H1 (cell line): ENCODE results near the gene ACKR2. TPM values are rescaled to one million over a fixed set of nuclear protein-coding genes. Genes with fewer than 3 reads are reported as not detected.

ENCODE experiments used
- CTCF ChIA-PET: fragments of 300-600 bp; sonication (Branson Sonifier 250); formaldehyde crosslinking; loops from one replicate; lab custom pipeline; 2021; ENCODE audit not compliant: partially characterized antibody; lab: Charles Lee
- POLR2A ChIA-PET: fragments of 300-600 bp; sonication (Branson Sonifier 250); formaldehyde crosslinking; loops from one replicate; lab custom pipeline; 2021; ENCODE audit warnings: inconsistent platforms; ENCODE audit not compliant: partially characterized antibody; lab: Charles Lee
- DNase-seq, 2 experiments: peaks; one replicate each; pipeline versions ENCODE4 v3.0.0 to v3.0.0-alpha.2; 2010 to 2022; ENCODE audit warnings: low spot score in 2 of 2, low read depth in 1 of 2, mixed read lengths in 1 of 2
- FAIRE-seq: peaks from 2 replicates; lab custom pipeline; 2011; peaks lifted over from hg19 to GRCh38; lab: Jason Lieb, UNC
- H2AFZ ChIP-seq: 2 replicates; pipeline ENCODE4 v1.8.1; 2012; ENCODE audit warnings: low read length, inconsistent platforms
- H2AK5ac ChIP-seq: 2 replicates; pipeline ENCODE4 v1.6.1; 2013; ENCODE audit warnings: low read depth, low read length
- H2BK120ac ChIP-seq: replicated peaks from 2 replicates; pipeline ENCODE3; 2013; ENCODE audit warnings: low read depth, low read length, inconsistent platforms
- H2BK12ac ChIP-seq: 2 replicates; pipeline ENCODE4 v1.6.1; 2013; ENCODE audit warnings: low read depth, low read length
- H2BK15ac ChIP-seq: 2 replicates; pipeline ENCODE4 v1.6.1; 2013; ENCODE audit warnings: low read length
- H2BK20ac ChIP-seq: 2 replicates; pipeline ENCODE4 v1.6.1; 2013; ENCODE audit warnings: low read length
- H2BK5ac ChIP-seq: 2 replicates; pipeline ENCODE4 v1.6.1; 2013; ENCODE audit warnings: low read depth, low read length
- H3K14ac ChIP-seq: 2 replicates; pipeline ENCODE4 v1.6.1; 2013; ENCODE audit warnings: inconsistent platforms; ENCODE audit not compliant: insufficient read length
- H3K18ac ChIP-seq: 2 replicates; pipeline ENCODE4 v1.6.1; 2013; ENCODE audit warnings: low read length; ENCODE audit errors: extremely low read depth
- H3K23ac ChIP-seq: 2 replicates; pipeline ENCODE4 v1.6.1; 2013; ENCODE audit warnings: inconsistent platforms; ENCODE audit not compliant: insufficient read length
- H3K23me2 ChIP-seq: 2 replicates; pipeline ENCODE4 v1.6.1; 2013; ENCODE audit warnings: low read depth, low read length
- H3K27ac ChIP-seq: 2 replicates; pipeline ENCODE4 v1.6.1; 2011; ENCODE audit warnings: low read depth, low read length, inconsistent platforms
- H3K27me3 ChIP-seq, 4 experiments: replicated peaks in 1 of 4; 1 replicate in 1 of 4; 2 replicates in 3 of 4; pipeline versions ENCODE4 v1.6.1 to v1.8.1; 2011 to 2013; ENCODE audit warnings: low read length in 3 of 4, mild to moderate bottlenecking in 3 of 4, inconsistent platforms in 2 of 4, mixed read lengths in 2 of 4, moderate library complexity in 1 of 4; ENCODE audit not compliant: control insufficient read depth in 3 of 4, insufficient read depth in 3 of 4; ENCODE audit errors: extremely low read depth in 1 of 4
- H3K36me3 ChIP-seq, 4 experiments: 2 replicates each; pipeline versions ENCODE4 v1.6.1 to v1.8.1; 2011 to 2013; ENCODE audit warnings: mild to moderate bottlenecking in 4 of 4, low read length in 3 of 4, moderate library complexity in 2 of 4, control low read depth in 1 of 4, inconsistent platforms in 1 of 4; ENCODE audit not compliant: insufficient read depth in 4 of 4, control insufficient read depth in 2 of 4
- H3K4ac ChIP-seq: replicated peaks from 2 replicates; pipeline ENCODE3; 2013; ENCODE audit warnings: low read length, low read depth, mixed read lengths, inconsistent platforms; ENCODE audit not compliant: insufficient read length
- H3K4me1 ChIP-seq, 4 experiments: replicated peaks in 1 of 4; 1 replicate in 1 of 4; 2 replicates in 3 of 4; pipeline versions ENCODE4 v1.6.1 to v1.8.1; 2011 to 2013; ENCODE audit warnings: low read length in 3 of 4, inconsistent platforms in 2 of 4, mixed read lengths in 1 of 4; ENCODE audit not compliant: insufficient read depth in 4 of 4, control insufficient read depth in 3 of 4
- H3K4me2 ChIP-seq, 2 experiments: 2 replicates each; pipeline versions ENCODE4 v1.6.1 to v1.8.1; 2011 to 2013; ENCODE audit warnings: low read depth in 2 of 2, low read length in 2 of 2, control low read depth in 1 of 2, inconsistent platforms in 1 of 2, mild to moderate bottlenecking in 1 of 2; ENCODE audit not compliant: insufficient read depth in 1 of 2
- H3K4me3 ChIP-seq, 4 experiments: fragments of 200-600, 300-600 bp in 1 of 4; sonication (generic), shearing (Covaris generic), sonication (Bioruptor Twin) in 1 of 4; 2 replicates each; pipeline versions ENCODE4 v1.5.1 to v1.8.1; 2011 to 2016; ENCODE audit warnings: low read length in 4 of 4, low read depth in 3 of 4, control low read depth in 2 of 4, inconsistent platforms in 2 of 4, mild to moderate bottlenecking in 2 of 4, mixed read lengths in 1 of 4, moderate library complexity in 1 of 4; ENCODE audit not compliant: insufficient read depth in 2 of 4; ENCODE audit errors: extremely low read depth in 1 of 4
- H3K56ac ChIP-seq: replicated peaks from 2 replicates; pipeline ENCODE3; 2013; ENCODE audit warnings: low read depth, mild to moderate bottlenecking, mixed read lengths, low read length, inconsistent platforms; ENCODE audit not compliant: insufficient read length
- H3K79me1 ChIP-seq: 2 replicates; pipeline ENCODE4 v1.6.1; 2013; ENCODE audit warnings: low read depth, low read length, control low read depth
- H3K79me2 ChIP-seq, 2 experiments: 2 replicates each; pipeline versions ENCODE4 v1.6.1 to v1.8.1; 2012 to 2013; ENCODE audit warnings: low read length in 2 of 2, mild to moderate bottlenecking in 2 of 2, inconsistent platforms in 1 of 2; ENCODE audit not compliant: insufficient read depth in 2 of 2, control insufficient read depth in 1 of 2
- H3K9ac ChIP-seq, 4 experiments: replicated peaks in 1 of 4; 1 replicate in 1 of 4; 2 replicates in 3 of 4; pipeline versions ENCODE4 v1.6.1 to v1.8.1; 2011 to 2013; ENCODE audit warnings: low read depth in 3 of 4, low read length in 3 of 4, control low read depth in 2 of 4, mild to moderate bottlenecking in 2 of 4, moderate library complexity in 2 of 4, inconsistent platforms in 1 of 4; ENCODE audit errors: extremely low read depth in 1 of 4
- H3K9me3 ChIP-seq, 2 experiments: 2 replicates each; pipeline versions ENCODE4 v1.6.1 to v1.8.1; 2012 to 2013; ENCODE audit warnings: mild to moderate bottlenecking in 2 of 2, moderate library complexity in 2 of 2, control low read depth in 1 of 2, inconsistent platforms in 1 of 2, low read depth in 1 of 2, low read length in 1 of 2, mixed read lengths in 1 of 2; ENCODE audit not compliant: insufficient read depth in 2 of 2
- H4K20me1 ChIP-seq, 2 experiments: replicated peaks in 1 of 2; 2 replicates each; pipeline versions ENCODE3 to v1.8.1; 2011 to 2013; ENCODE audit warnings: inconsistent platforms in 2 of 2, low read length in 2 of 2, mild to moderate bottlenecking in 1 of 2; ENCODE audit not compliant: insufficient read depth in 2 of 2, control insufficient read depth in 1 of 2
- H4K5ac ChIP-seq: 2 replicates; pipeline ENCODE4 v1.6.1; 2013; ENCODE audit warnings: low read length, low read depth, mixed read lengths, inconsistent platforms; ENCODE audit not compliant: insufficient read length
- H4K8ac ChIP-seq: 2 replicates; pipeline ENCODE4 v1.8.0; 2013; ENCODE audit warnings: mild to moderate bottlenecking, moderate library complexity, low read length, inconsistent platforms; ENCODE audit not compliant: insufficient read depth; ENCODE audit errors: extremely low read depth
- H4K91ac ChIP-seq: replicated peaks from 2 replicates; pipeline ENCODE3; 2013; ENCODE audit warnings: low read length, mixed read lengths, inconsistent platforms; ENCODE audit not compliant: insufficient read length
- ATF3 ChIP-seq: IDR thresholded peaks from 2 replicates; pipeline ENCODE4 v1.6.1; 2011; ENCODE audit warnings: low read depth, mild to moderate bottlenecking, low read length; ENCODE audit not compliant: insufficient read depth
- BACH1 ChIP-seq: IDR thresholded peaks from 2 replicates; pipeline ENCODE4 v1.6.1; 2012; ENCODE audit warnings: low read length, improper control_type of control experiment
- BCL11A ChIP-seq, 2 experiments: IDR thresholded peaks; one replicate each; pipeline ENCODE4 v1.6.1; 2011; ENCODE audit warnings: low read depth in 2 of 2, low read length in 2 of 2, mild to moderate bottlenecking in 2 of 2
- CTBP2 ChIP-seq: IDR thresholded peaks from 2 replicates; pipeline ENCODE4 v1.7.0; 2011; ENCODE audit warnings: borderline replicate concordance, mild to moderate bottlenecking, moderate library complexity, mixed read lengths, low read length; ENCODE audit not compliant: insufficient read depth, insufficient read length
- EP300 ChIP-seq, 2 experiments: IDR thresholded peaks; 1 replicate in 1 of 2; 2 replicates in 1 of 2; pipeline ENCODE4 v1.6.1; 2011 to 2012; ENCODE audit warnings: low read depth in 2 of 2, low read length in 2 of 2, mild to moderate bottlenecking in 2 of 2, borderline replicate concordance in 1 of 2, inconsistent platforms in 1 of 2, moderate library complexity in 1 of 2
- HDAC6 ChIP-seq: IDR thresholded peaks from one replicate; pipeline ENCODE4 v1.7.1; 2012; ENCODE audit warnings: low read depth, mild to moderate bottlenecking, inconsistent platforms, low read length, moderate library complexity
- KDM4A ChIP-seq: IDR thresholded peaks from one replicate; pipeline ENCODE4 v1.7.1; 2012; ENCODE audit warnings: low read depth, mild to moderate bottlenecking, moderate library complexity, low read length, inconsistent platforms; ENCODE audit not compliant: severe bottlenecking
- MAFK ChIP-seq: IDR thresholded peaks from 2 replicates; pipeline ENCODE4 v1.6.1; 2012; ENCODE audit warnings: low read depth, mild to moderate bottlenecking, improper control_type of control experiment, low read length
- POLR2A ChIP-seq, 2 experiments: IDR thresholded peaks; 1 replicate in 1 of 2; 2 replicates in 1 of 2; pipeline ENCODE4 v1.6.1; 2011; ENCODE audit warnings: low read depth in 2 of 2, low read length in 2 of 2, mild to moderate bottlenecking in 2 of 2; ENCODE audit errors: control extremely low read depth in 1 of 2
- RNF2 ChIP-seq: fragments of 200-900, 300-1000 bp; sonication (generic); IDR thresholded peaks from 2 replicates; pipeline ENCODE4 v1.7.1; 2016; ENCODE audit warnings: borderline replicate concordance, low read depth, mild to moderate bottlenecking, antibody characterized with exemption, low read length; ENCODE audit not compliant: poor library complexity, severe bottlenecking; ENCODE audit errors: missing control alignments
- SIRT6 ChIP-seq: IDR thresholded peaks from one replicate; pipeline ENCODE4 v1.7.1; 2012; ENCODE audit warnings: low read length, inconsistent platforms
- SRF ChIP-seq: IDR thresholded peaks from 2 replicates; pipeline ENCODE4 v1.6.1; 2011; ENCODE audit warnings: mild to moderate bottlenecking, low read depth, low read length, moderate library complexity
- TAF1 ChIP-seq: IDR thresholded peaks from 2 replicates; pipeline ENCODE4 v1.6.1; 2011; ENCODE audit warnings: mild to moderate bottlenecking, low read depth, low read length
- TBP ChIP-seq: IDR thresholded peaks from 2 replicates; pipeline ENCODE4 v1.6.1; 2011; ENCODE audit warnings: low read depth, low read length, improper control_type of control experiment
- WGBS, 2 experiments: shearing (Covaris generic) in 1 of 2; methylation state at CpG; one replicate each; pipeline versions ENCODE4 v1.1.6 to v1.1.7; 2013 to 2015; ENCODE audit warnings: low lambda C conversion rate in 2 of 2, mixed read lengths in 2 of 2, inconsistent platforms in 1 of 2, low coverage in 1 of 2, missing lambda C conversion rate in 1 of 2; ENCODE audit not compliant: insufficient replicate concordance in 2 of 2, insufficient coverage in 1 of 2, insufficient read length in 1 of 2; ENCODE audit errors: extremely low coverage in 1 of 2, missing lambda C conversion rate in 1 of 2; 5-methylcytosine and 5-hydroxymethylcytosine counted together
- polyA plus RNA-seq, 7 experiments: library from polyadenylated mRNA; depleted of rRNA in 3 of 7; stranded (reverse) in 5 of 7; unstranded in 2 of 7; fragments of >200 nt in 5 of 7; fragments of 200-250 nt in 2 of 7; gene quantifications; 1 replicate in 5 of 7; 2 replicates in 1 of 7; 4 replicates in 1 of 7; pipeline versions ENCODE4 v1.2.1 to v1.2.3, GENCODE V29; 2011 to 2013; ENCODE audit warnings: missing spikeins in 2 of 7, mixed read lengths in 2 of 7
- total RNA-seq: library from RNA; stranded (reverse); fragmentation: NEBNext Ultra II Directional; extraction: Animal tissue kit (Norgen Biotek cat#: 25700); gene quantifications from 2 replicates; pipeline ENCODE4 v1.2.1, GENCODE V29; 2021

The ACKR2 gene
- total and polyA plus RNA-seq, 2 of the 8 experiments (the other 6 are each of a cell fraction or from before 2014, with no cell fraction given), result 0.09 to 0.12 TPM

GRCh38 chr3:42778644-42779043 lies 30.6 kb upstream of the ACKR2 start:
- Histone ChIP-seq H3K9ac (no peak overlapping the region), H3K27me3 (no peaks in the 10 kb centered on the region), H4K91ac (no peak overlapping the region), H3K36me3 (peaks cover 0 to 5% (median 2%) of the 10 kb centered on the region in 4 experiments; a peak in 2 of 8 replicates), H2AFZ (no peak overlapping the region), H2BK5ac (no peak overlapping the region), H3K4ac (no peak overlapping the region), H3K79me1 (no peaks in the 10 kb centered on the region), H2AK5ac (no peak overlapping the region), H2BK15ac (no peak overlapping the region), H4K20me1 (peaks cover 0 to 3% of the 10 kb centered on the region in 2 experiments), H4K8ac (no peak overlapping the region), H3K4me1 (peaks cover 0 to 3% (median 0%) of the 10 kb centered on the region in 4 experiments; a peak in 2 of 7 replicates), H3K4me2 (no peak overlapping the region), H3K14ac (no peak overlapping the region), H3K27ac (no peak overlapping the region), H4K5ac (no peak overlapping the region), H2BK120ac (no peak overlapping the region), H3K9me3 (no peaks in the 10 kb centered on the region), H3K4me3 (no peak overlapping the region), H2BK20ac (no peak overlapping the region), H3K23me2 (no peaks in the 10 kb centered on the region), H3K56ac (no peak overlapping the region), H3K18ac (no peak overlapping the region), H3K79me2 (no peaks in the 10 kb centered on the region), H3K23ac (no peak overlapping the region), H2BK12ac (no peak overlapping the region)
- WGBS, 2 experiments, result 79% methylated on average over 2 of the region's 2 CpGs; no CpG with 5 or more reads in 1 of the 2 experiments
- ChIA-PET CTCF (interaction anchor here (0.6 to 3.7 kb wide), 11 partner anchors 8 to 117 kb away, joined by 3 to 28 read pairs (median 4); no protein-coding TSS in a partner anchor), POLR2A (interaction anchor here (0.7 kb wide), 1 partner anchor 1872 kb away, joined by 4 read pairs; no protein-coding TSS in a partner anchor)
- no peak for DNase-seq
- no peak for FAIRE-seq
- TF ChIP-seq RNF2 (no peak), CTBP2 (no peak), SRF (no peak), SIRT6 (no peak), TBP (no peak), KDM4A (no peak), HDAC6 (no peak), ATF3 (no peak), POLR2A (IDR thresholded peaks at IDR 0.05; ENCODE audit: control extremely low read depth in 1 of 2, low read depth in 2 of 2, low read length in 2 of 2) (no peak), TAF1 (no peak), BACH1 (no peak), MAFK (no peak), BCL11A (IDR thresholded peaks at IDR 0.05; ENCODE audit: low read depth in 2 of 2, low read length in 2 of 2) (no peak), EP300 (IDR thresholded peaks at IDR 0.05; ENCODE audit: borderline replicate concordance in 1 of 2, low read depth in 2 of 2, low read length in 2 of 2) (no peak)
